HCT116 (cell line): Measurements from ENCODE around the gene IPO13.

Source experiments
- CTCF ChIP-seq, 3 experiments: fragments of 200-600 bp in 1 of 3; sonication (generic) in 1 of 3; IDR thresholded peaks in 2 of 3; conservative IDR thresholded peaks in 1 of 3; 2 replicates each; pipeline ENCODE4 v1.5.1; 2012 to 2017; ENCODE audit warnings: low read depth in 2 of 3, low read length in 2 of 3, antibody characterized with exemption in 1 of 3, borderline replicate concordance in 1 of 3, control low read depth in 1 of 3, mild to moderate bottlenecking in 1 of 3, mixed read lengths in 1 of 3, mixed run types in 1 of 3, moderate library complexity in 1 of 3; ENCODE audit not compliant: insufficient read depth in 1 of 3
- JUND ChIP-seq: IDR thresholded peaks from 2 replicates; pipeline ENCODE4 v1.6.1; 2012
- MAX ChIP-seq: IDR thresholded peaks from 2 replicates; pipeline ENCODE4 v1.6.1; 2012
- POLR2AphosphoS5 ChIP-seq: IDR thresholded peaks from 2 replicates; pipeline ENCODE4 v1.6.1; 2011; ENCODE audit warnings: mild to moderate bottlenecking, low read depth, low read length, moderate library complexity
- REST ChIP-seq: IDR thresholded peaks from 2 replicates; pipeline ENCODE4 v1.6.1; 2012; ENCODE audit warnings: low read depth
- SP1 ChIP-seq: IDR thresholded peaks from 2 replicates; pipeline ENCODE4 v1.6.1; 2012; ENCODE audit warnings: low read depth

- TF ChIP-seq JUND, result no peak
- no peak for TF ChIP-seq REST
- no peak for TF ChIP-seq MAX
- TF ChIP-seq CTCF (IDR thresholded peaks at IDR 0.05 in 2 of 3, conservative IDR thresholded peaks at IDR 0.05 in 1 of 3; ENCODE audit: borderline replicate concordance in 1 of 3, insufficient read depth in 1 of 3, low read depth in 2 of 3, low read length in 2 of 3), result 0 out of 6 replicates have a peak, but pooled peaks of 2 of the 3 experiments have one; percentile 13 to 24
- no peak for TF ChIP-seq POLR2AphosphoS5
- no peak for TF ChIP-seq SP1
Observed at GRCh38 chr1:43976045-43976444, 29.3 kb downstream of the IPO13 start.
